ENCODE results near the gene GIT1.

GRCh38 chr17:29566473-29567303 lies 22.8 kb downstream of the GIT1 start, which contains the start of gene ABHD15:
- no peak for TF ChIP-seq CTCF (IDR thresholded peaks at IDR 0.05; ENCODE audit: low read depth, low read length, missing input control)
- TF ChIP-seq SP1 (IDR thresholded peaks at IDR 0.05) = peak; percentile 24
- TF ChIP-seq, protein P1, sequence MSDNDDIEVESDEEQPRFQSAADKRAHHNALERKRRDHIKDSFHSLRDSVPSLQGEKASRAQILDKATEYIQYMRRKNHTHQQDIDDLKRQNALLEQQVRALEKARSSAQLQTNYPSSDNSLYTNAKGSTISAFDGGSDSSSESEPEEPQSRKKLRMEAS (IDR thresholded peaks at IDR 0.05) = no peak
- no peak for TF ChIP-seq REST (IDR thresholded peaks at IDR 0.05)
- TF ChIP-seq YY1 (IDR thresholded peaks at IDR 0.05) = no peak
- no peak for TF ChIP-seq EGR1 (IDR thresholded peaks at IDR 0.05; ENCODE audit: low read depth in 2 of 2)
- no peak for TF ChIP-seq FOXA1 (IDR thresholded peaks at IDR 0.05)
- TF ChIP-seq ATF3 (IDR thresholded peaks at IDR 0.05) = no peak
- TF ChIP-seq RAD21 (IDR thresholded peaks at IDR 0.05) = no peak
- no peak for TF ChIP-seq RXRA (IDR thresholded peaks at IDR 0.05)
- no peak for TF ChIP-seq TAF1 (conservative IDR thresholded peaks at IDR 0.05)
